ENCODE results near the gene PARD6G.

The PARD6G gene

GRCh38 chr18:80132180-80132812 is 115.0 kb downstream of the PARD6G start:
- Histone ChIP-seq H3K4me3 (no peak overlapping the region), H3K36me3 (ENCODE audit: insufficient read depth, low read length) (peaks cover 57% of the 10 kb centered on the region), H3K9me3 (ENCODE audit: low read depth, low read length) (no peaks in the 10 kb centered on the region), H3K27ac (no peak overlapping the region), H3K9ac (ENCODE audit: insufficient read length) (no peak overlapping the region)
- TF ChIP-seq FOXP2 (optimal IDR thresholded peaks at IDR 0.05; ENCODE audit: control extremely low read depth, extremely low read length, insufficient read depth) (no peak), POLR2AphosphoS5 (IDR thresholded peaks at IDR 0.05; ENCODE audit: borderline replicate concordance, low read depth, low read length) (no peak), EZH2 (IDR thresholded peaks at IDR 0.05) (no peak)
- no peak for DNase-seq (ENCODE audit: low read depth, low spot score)

GRCh38 chr18:80130555-80130954 is 116.8 kb downstream of the PARD6G start:
- H3K36me3 ChIP-seq (ENCODE audit: insufficient read depth, low read length): peaks cover 51% of the 10 kb centered on the region
- no peak for DNase-seq (ENCODE audit: low read depth, low spot score)
- no peak overlapping the region for H3K27ac ChIP-seq
- no peak overlapping the region for H3K9ac ChIP-seq (ENCODE audit: insufficient read length)
- no peaks in the 10 kb centered on the region for H3K9me3 ChIP-seq (ENCODE audit: low read depth, low read length)
- TF ChIP-seq FOXP2 (optimal IDR thresholded peaks at IDR 0.05; ENCODE audit: control extremely low read depth, extremely low read length, insufficient read depth): no peak
- no peak for TF ChIP-seq EZH2 (IDR thresholded peaks at IDR 0.05)
- TF ChIP-seq POLR2AphosphoS5 (IDR thresholded peaks at IDR 0.05; ENCODE audit: borderline replicate concordance, low read depth, low read length): no peak
- H3K4me3 ChIP-seq: no peak overlapping the region

GRCh38 chr18:80129672-80130367 is 117.5 kb downstream of the PARD6G start:
- Histone ChIP-seq H3K9ac (ENCODE audit: insufficient read length) (no peak overlapping the region), H3K27ac (no peak overlapping the region), H3K36me3 (ENCODE audit: insufficient read depth, low read length) (peaks cover 44% of the 10 kb centered on the region), H3K9me3 (ENCODE audit: low read depth, low read length) (no peaks in the 10 kb centered on the region), H3K4me3 (no peak overlapping the region)
- no peak for DNase-seq (ENCODE audit: low read depth, low spot score)
- no peak for TF ChIP-seq EZH2 (IDR thresholded peaks at IDR 0.05)
- no peak for TF ChIP-seq POLR2AphosphoS5 (IDR thresholded peaks at IDR 0.05; ENCODE audit: borderline replicate concordance, low read depth, low read length)
- TF ChIP-seq FOXP2 (optimal IDR thresholded peaks at IDR 0.05; ENCODE audit: control extremely low read depth, extremely low read length, insufficient read depth): no peak

- no peak for TF ChIP-seq POLR2AphosphoS5 (IDR thresholded peaks at IDR 0.05; ENCODE audit: borderline replicate concordance, low read depth, low read length)
- TF ChIP-seq FOXP2 (optimal IDR thresholded peaks at IDR 0.05; ENCODE audit: control extremely low read depth, extremely low read length, insufficient read depth): no peak
- TF ChIP-seq EZH2 (IDR thresholded peaks at IDR 0.05): no peak
- Histone ChIP-seq H3K9ac (ENCODE audit: insufficient read length) (no peak overlapping the region), H3K9me3 (ENCODE audit: low read depth, low read length) (no peaks in the 10 kb centered on the region), H3K27ac (no peak overlapping the region), H3K36me3 (ENCODE audit: insufficient read depth, low read length) (peaks cover 34% of the 10 kb centered on the region), H3K4me3 (no peak overlapping the region)
- no peak for DNase-seq (ENCODE audit: low read depth, low spot score)
These were observed 119.7 kb downstream of the PARD6G start for GRCh38 chr18:80127635-80128034.

GRCh38 chr18:80126797-80127196 is 120.5 kb downstream of the PARD6G start:
- no peak for DNase-seq (ENCODE audit: low read depth, low spot score)
- TF ChIP-seq FOXP2 (optimal IDR thresholded peaks at IDR 0.05; ENCODE audit: control extremely low read depth, extremely low read length, insufficient read depth): no peak
- TF ChIP-seq POLR2AphosphoS5 (IDR thresholded peaks at IDR 0.05; ENCODE audit: borderline replicate concordance, low read depth, low read length): no peak
- TF ChIP-seq EZH2 (IDR thresholded peaks at IDR 0.05): no peak
- Histone ChIP-seq H3K27ac (no peak overlapping the region), H3K4me3 (no peak overlapping the region), H3K9me3 (ENCODE audit: low read depth, low read length) (no peaks in the 10 kb centered on the region), H3K36me3 (ENCODE audit: insufficient read depth, low read length) (peaks cover 42% of the 10 kb centered on the region), H3K9ac (ENCODE audit: insufficient read length) (no peak overlapping the region)

- no peak for TF ChIP-seq FOXP2 (optimal IDR thresholded peaks at IDR 0.05; ENCODE audit: control extremely low read depth, extremely low read length, insufficient read depth)
- no peak for TF ChIP-seq POLR2AphosphoS5 (IDR thresholded peaks at IDR 0.05; ENCODE audit: borderline replicate concordance, low read depth, low read length)
- Histone ChIP-seq H3K9ac (ENCODE audit: insufficient read length) (no peak overlapping the region), H3K9me3 (ENCODE audit: low read depth, low read length) (no peaks in the 10 kb centered on the region), H3K36me3 (ENCODE audit: insufficient read depth, low read length) (peaks cover 64% of the 10 kb centered on the region), H3K27ac (no peak overlapping the region), H3K4me3 (no peak overlapping the region)
- DNase-seq (ENCODE audit: low read depth, low spot score): no peak
These were observed 123.2 kb downstream of the PARD6G start for GRCh38 chr18:80124131-80124530.

- DNase-seq (ENCODE audit: low read depth, low spot score): no peak
- Histone ChIP-seq H3K4me3 (no peak overlapping the region), H3K36me3 (ENCODE audit: insufficient read depth, low read length) (peaks cover 71% of the 10 kb centered on the region), H3K9ac (ENCODE audit: insufficient read length) (no peak overlapping the region), H3K9me3 (ENCODE audit: low read depth, low read length) (no peaks in the 10 kb centered on the region), H3K27ac (no peak overlapping the region)
- TF ChIP-seq EZH2 (IDR thresholded peaks at IDR 0.05) (no peak), POLR2AphosphoS5 (IDR thresholded peaks at IDR 0.05; ENCODE audit: borderline replicate concordance, low read depth, low read length) (no peak)
These were observed 126.4 kb downstream of the PARD6G start for GRCh38 chr18:80120932-80121331.

GRCh38 chr18:80119111-80119510 is 128.2 kb downstream of the PARD6G start:
- Histone ChIP-seq H3K27ac (no peak overlapping the region), H3K4me3 (no peak overlapping the region), H3K9me3 (ENCODE audit: low read depth, low read length) (no peaks in the 10 kb centered on the region), H3K9ac (ENCODE audit: insufficient read length) (no peak overlapping the region), H3K36me3 (ENCODE audit: insufficient read depth, low read length) (peaks cover 68% of the 10 kb centered on the region)
- TF ChIP-seq POLR2AphosphoS5 (IDR thresholded peaks at IDR 0.05; ENCODE audit: borderline replicate concordance, low read depth, low read length) (no peak), FOXP2 (optimal IDR thresholded peaks at IDR 0.05; ENCODE audit: control extremely low read depth, extremely low read length, insufficient read depth) (no peak), EZH2 (IDR thresholded peaks at IDR 0.05) (no peak)
- no peak for DNase-seq (ENCODE audit: low read depth, low spot score)
